Activated CD8-positive, alpha-beta T cell treated with anti-CD3 and anti-CD28 coated beads for 36 hours (primary cell): ENCODE results near the gene LRRK1. TPM values are rescaled to one million over a fixed set of nuclear protein-coding genes. Genes with fewer than 3 reads are reported as not detected.

Source experiments
- ATAC-seq: fragments of 200-7000 bp; cut with Tn5 transposase; one replicate; pipeline ENCODE4 v1.10.0; 2021; ENCODE audit warnings: mild to moderate bottlenecking, moderate library complexity
- CTCF ChIA-PET: fragments of 350-600 bp; sonication (Branson Sonifier 250); formaldehyde crosslinking; loops from one replicate; lab custom pipeline; 2021; ENCODE audit warnings: antibody characterized with exemption; lab: Charles Lee
- POLR2A ChIA-PET: fragments of 350-600 bp; sonication (Branson Sonifier 250); formaldehyde crosslinking; loops from one replicate; lab custom pipeline; 2021; ENCODE audit warnings: antibody characterized with exemption; lab: Charles Lee
- DNase-seq: peaks from one replicate; pipeline ENCODE4 v3.0.0-alpha.2; 2020
- H3K27ac Mint-ChIP-seq: one replicate; pipeline ENCODE4 v1.8.0; 2021; ENCODE audit warnings: mild to moderate bottlenecking, mixed read lengths
- H3K27me3 Mint-ChIP-seq: one replicate; pipeline ENCODE4 v1.8.0; 2021; ENCODE audit warnings: mixed read lengths
- H3K36me3 Mint-ChIP-seq: one replicate; pipeline ENCODE4 v1.8.0; 2021; ENCODE audit warnings: low read depth, mixed read lengths
- H3K4me1 Mint-ChIP-seq: one replicate; pipeline ENCODE4 v1.8.0; 2021; ENCODE audit warnings: low read depth, mixed read lengths
- H3K4me3 Mint-ChIP-seq: one replicate; pipeline ENCODE4 v1.8.0; 2021; ENCODE audit warnings: mild to moderate bottlenecking, moderate library complexity, mixed read lengths
- H3K9me3 Mint-ChIP-seq: one replicate; pipeline ENCODE4 v1.8.0; 2021; ENCODE audit warnings: mixed read lengths
- intact Hi-C: fragments of 100-400 bp; cut with micrococcal nuclease; formaldehyde crosslinking; loops from one replicate; pipeline ENCODE4 v1.10.0; 2022
- total RNA-seq, 2 experiments: library from RNA; stranded (reverse); gene quantifications; one replicate each; pipeline ENCODE4 v1.2.3, GENCODE V29; 2021
- TF ChIP-seq, protein P1 (sequence below): fragments of 200-600 bp; IDR thresholded peaks from one replicate; pipeline ENCODE4 v1.8.0; 2022; ENCODE audit warnings: antibody characterized with exemption, mild to moderate bottlenecking

LRRK1 gene
- total RNA-seq, 2 experiments from 2014 or later = 0.50 to 0.83 TPM

DNA sequence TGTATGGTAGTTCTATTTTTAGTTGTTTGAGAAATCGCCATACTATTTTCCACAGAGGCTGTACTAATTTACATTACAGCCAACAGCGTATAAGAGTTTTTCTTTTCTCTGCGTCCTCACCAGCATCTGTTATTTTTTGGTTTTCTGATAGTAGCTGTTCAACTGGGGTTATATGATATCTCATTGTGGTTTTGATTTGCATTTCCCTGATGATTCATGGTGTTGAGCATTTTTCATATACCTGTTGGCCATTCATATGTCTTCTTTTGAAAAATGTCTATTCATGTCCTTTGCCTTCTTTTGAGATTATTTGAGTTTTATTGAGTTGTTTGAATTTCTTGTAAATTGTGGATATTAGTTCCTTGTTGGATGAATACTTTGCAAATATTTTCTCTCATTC is 114.6 kb downstream of the LRRK1 start:
- POLR2A ChIA-PET = no interaction called here
- no peak for ATAC-seq
- Mint-ChIP-seq H3K4me3 (no peak overlapping the region), H3K4me1 (peaks cover 4% of the 10 kb centered on the region), H3K9me3 (peaks cover 16% of the 10 kb centered on the region), H3K27me3 (peaks cover 31% of the 10 kb centered on the region), H3K36me3 (no peaks in the 10 kb centered on the region), H3K27ac (no peak overlapping the region)
- CTCF ChIA-PET = interaction anchor here (0.7 to 2.9 kb wide), 4 partner anchors 13 to 27 kb away, joined by 3 to 13 read pairs (median 5); no protein-coding TSS in a partner anchor
- TF ChIP-seq, protein P1, sequence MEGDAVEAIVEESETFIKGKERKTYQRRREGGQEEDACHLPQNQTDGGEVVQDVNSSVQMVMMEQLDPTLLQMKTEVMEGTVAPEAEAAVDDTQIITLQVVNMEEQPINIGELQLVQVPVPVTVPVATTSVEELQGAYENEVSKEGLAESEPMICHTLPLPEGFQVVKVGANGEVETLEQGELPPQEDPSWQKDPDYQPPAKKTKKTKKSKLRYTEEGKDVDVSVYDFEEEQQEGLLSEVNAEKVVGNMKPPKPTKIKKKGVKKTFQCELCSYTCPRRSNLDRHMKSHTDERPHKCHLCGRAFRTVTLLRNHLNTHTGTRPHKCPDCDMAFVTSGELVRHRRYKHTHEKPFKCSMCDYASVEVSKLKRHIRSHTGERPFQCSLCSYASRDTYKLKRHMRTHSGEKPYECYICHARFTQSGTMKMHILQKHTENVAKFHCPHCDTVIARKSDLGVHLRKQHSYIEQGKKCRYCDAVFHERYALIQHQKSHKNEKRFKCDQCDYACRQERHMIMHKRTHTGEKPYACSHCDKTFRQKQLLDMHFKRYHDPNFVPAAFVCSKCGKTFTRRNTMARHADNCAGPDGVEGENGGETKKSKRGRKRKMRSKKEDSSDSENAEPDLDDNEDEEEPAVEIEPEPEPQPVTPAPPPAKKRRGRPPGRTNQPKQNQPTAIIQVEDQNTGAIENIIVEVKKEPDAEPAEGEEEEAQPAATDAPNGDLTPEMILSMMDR = no peak
- no peak for DNase-seq
- intact Hi-C loops = no loop called here

DNA sequence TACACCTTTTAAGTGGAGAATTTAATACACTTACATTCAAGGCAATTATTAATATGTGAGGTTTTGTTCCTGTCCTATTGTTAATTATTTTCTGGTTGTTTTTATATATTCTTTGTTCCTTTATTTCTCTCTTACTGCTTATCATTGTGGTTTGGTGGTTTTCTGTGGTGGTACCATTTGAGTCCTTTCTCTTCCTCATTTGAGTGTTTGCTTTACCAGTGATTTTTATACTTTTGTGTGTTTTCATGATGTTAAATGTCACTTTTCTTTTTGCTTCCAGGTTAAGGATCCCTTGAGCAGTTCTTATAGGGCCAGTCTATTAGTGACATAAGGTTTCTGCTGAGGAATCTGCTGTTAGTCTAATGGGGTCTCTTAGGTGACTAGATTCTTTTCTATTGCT is 116.5 kb downstream of the LRRK1 start:
- no peaks in the 10 kb centered on the region for H3K36me3 Mint-ChIP-seq
- DNase-seq (no peak), ATAC-seq (no peak)
- H3K4me3 Mint-ChIP-seq = no peak overlapping the region
- peaks cover 33% of the 10 kb centered on the region for H3K27me3 Mint-ChIP-seq
- H3K4me1 Mint-ChIP-seq = peaks cover 4% of the 10 kb centered on the region
- no peak overlapping the region for H3K27ac Mint-ChIP-seq
- intact Hi-C loops = no loop called here
- H3K9me3 Mint-ChIP-seq = peaks cover 16% of the 10 kb centered on the region
- CTCF ChIA-PET = no interaction called here
- POLR2A ChIA-PET = no interaction called here
- TF ChIP-seq, protein P1 = no peak

DNA sequence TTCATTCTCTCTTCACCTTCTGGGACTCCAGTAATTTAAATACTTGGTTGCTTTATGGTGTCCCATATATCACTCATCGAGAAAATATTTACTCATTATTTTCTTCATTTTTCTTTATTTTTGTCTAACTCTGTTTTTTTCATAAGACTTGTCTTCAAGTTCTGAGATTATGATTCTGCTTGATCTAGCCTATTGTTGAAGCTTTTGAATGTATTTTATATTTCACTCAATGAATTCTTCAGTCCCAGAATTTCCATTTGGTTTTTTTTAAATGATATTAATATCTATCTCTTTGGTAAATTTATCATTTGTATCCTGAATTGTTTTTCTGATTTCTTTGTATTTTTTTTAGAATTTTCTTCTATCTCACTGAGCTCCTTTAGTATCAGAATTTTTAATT is 117.0 kb downstream of the LRRK1 start:
- peaks cover 4% of the 10 kb centered on the region for H3K4me1 Mint-ChIP-seq
- no peak overlapping the region for H3K4me3 Mint-ChIP-seq
- CTCF ChIA-PET = interaction anchor here (1.4 kb wide), 1 partner anchor 19 kb away, joined by 3 read pairs; no protein-coding TSS in a partner anchor
- TF ChIP-seq, protein P1 = no peak
- POLR2A ChIA-PET = no interaction called here
- no peaks in the 10 kb centered on the region for H3K36me3 Mint-ChIP-seq
- H3K9me3 Mint-ChIP-seq = peaks cover 16% of the 10 kb centered on the region
- intact Hi-C loops = no loop called here
- no peak for ATAC-seq
- H3K27ac Mint-ChIP-seq = no peak overlapping the region
- no peak for DNase-seq
- H3K27me3 Mint-ChIP-seq = peaks cover 36% of the 10 kb centered on the region

DNA sequence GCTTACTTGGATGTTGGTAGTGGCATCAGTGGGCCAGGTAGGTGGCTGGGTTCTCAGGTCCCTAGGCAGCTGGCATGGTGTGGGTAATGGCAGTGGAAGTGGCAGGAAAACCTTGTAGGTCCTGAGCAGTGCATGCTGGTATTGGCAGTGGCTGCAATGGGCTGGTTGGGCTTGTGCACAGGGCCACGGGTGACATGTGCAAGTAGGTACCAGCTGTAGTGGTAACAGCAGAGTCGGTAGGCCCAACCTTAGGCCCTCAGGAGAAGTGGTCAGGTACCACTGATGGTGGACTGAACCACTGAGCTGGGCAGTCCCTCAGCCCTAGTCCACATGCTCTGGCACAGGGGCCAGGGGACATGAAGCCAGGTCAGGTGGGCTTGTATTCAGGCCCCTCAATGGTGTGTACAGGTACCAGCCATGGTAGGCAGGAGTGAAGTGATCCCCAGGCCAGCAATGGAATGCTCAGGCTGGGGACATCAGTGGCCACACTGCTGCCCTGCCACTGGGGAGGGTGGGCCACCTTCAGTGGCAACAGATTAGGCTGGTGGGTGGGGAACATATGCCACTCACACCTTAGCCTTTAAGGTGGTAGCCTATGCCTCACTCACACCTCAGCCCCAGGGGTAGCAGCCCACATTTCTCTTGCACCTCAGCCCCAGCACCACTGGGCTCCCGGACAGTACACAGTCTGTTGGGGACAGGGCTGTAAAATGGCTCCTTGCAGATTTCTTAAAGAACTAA is 118.1 kb downstream of the LRRK1 start:
- Mint-ChIP-seq H3K9me3 (peaks cover 17% of the 10 kb centered on the region), H3K4me1 (peaks cover 4% of the 10 kb centered on the region), H3K27me3 (peaks cover 44% of the 10 kb centered on the region), H3K27ac (no peak overlapping the region), H3K36me3 (no peaks in the 10 kb centered on the region), H3K4me3 (no peak overlapping the region)
- ATAC-seq = no peak
- CTCF ChIA-PET = interaction anchor here (1.1 to 1.4 kb wide), 2 partner anchors 20 to 29 kb away, joined by 3 read pairs; no protein-coding TSS in a partner anchor
- intact Hi-C loops = no loop called here
- POLR2A ChIA-PET = no interaction called here
- TF ChIP-seq, protein P1 = no peak
- DNase-seq = no peak

DNA sequence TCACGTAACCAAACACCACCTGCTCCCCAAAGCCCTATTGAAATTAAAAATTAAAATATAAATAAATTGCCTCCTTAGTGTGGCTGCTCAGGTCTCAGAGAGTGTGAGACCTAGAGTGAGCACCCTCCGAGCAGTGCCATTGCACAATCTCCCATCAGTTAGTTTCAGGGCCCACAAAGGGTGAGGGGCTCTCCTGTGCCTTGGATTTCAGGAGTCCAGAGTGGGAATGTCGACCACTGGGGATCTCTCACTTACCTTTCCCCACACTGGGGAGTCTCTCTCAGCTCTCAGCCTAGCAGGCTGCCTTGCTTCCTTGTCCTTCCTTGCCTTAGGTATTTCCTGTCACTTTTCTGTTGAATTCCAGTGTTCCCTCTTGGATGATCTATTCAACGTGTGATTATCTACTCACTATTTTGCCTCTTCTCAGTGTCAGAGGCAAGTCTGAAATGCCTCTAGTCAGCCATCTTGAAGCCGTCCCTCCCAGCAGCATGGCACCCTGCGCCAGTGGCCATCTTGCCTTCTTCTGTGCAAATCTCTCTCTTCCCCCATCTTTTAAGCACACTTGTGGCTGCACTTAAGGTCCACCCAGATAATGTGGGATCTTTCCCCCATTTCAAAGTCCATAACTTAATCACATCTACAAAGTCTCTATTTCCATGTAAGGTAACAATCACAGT is 119.3 kb downstream of the LRRK1 start:
- peaks cover 4% of the 10 kb centered on the region for H3K4me1 Mint-ChIP-seq
- peaks cover 44% of the 10 kb centered on the region for H3K27me3 Mint-ChIP-seq
- H3K4me3 Mint-ChIP-seq = no peak overlapping the region
- peaks cover 17% of the 10 kb centered on the region for H3K9me3 Mint-ChIP-seq
- POLR2A ChIA-PET = no interaction called here
- TF ChIP-seq, protein P1 = no peak
- CTCF ChIA-PET = interaction anchor here (1.4 kb wide), 1 partner anchor 30 kb away, joined by 3 read pairs; no protein-coding TSS in a partner anchor
- DNase-seq (no peak), ATAC-seq (no peak)
- H3K36me3 Mint-ChIP-seq = no peaks in the 10 kb centered on the region
- intact Hi-C loops = no loop called here
- H3K27ac Mint-ChIP-seq = no peak overlapping the region
